PC-9 (cell line): Measurements from ENCODE around the gene NLRC4.

Experiments used
- CTCF ChIP-seq: fragments of 200-600 bp; sonication (generic); conservative IDR thresholded peaks from 2 replicates; pipeline ENCODE4 v1.6.1; 2017; ENCODE audit warnings: mixed run types, antibody characterized with exemption, mild to moderate bottlenecking, moderate library complexity
- EZH2 ChIP-seq: fragments of 200-600 bp; sonication (generic); IDR thresholded peaks from 2 replicates; pipeline ENCODE4 v1.8.0; 2017; ENCODE audit warnings: antibody characterized with exemption, low read depth

GRCh38 chr2:32290000-32290339, 25.3 kb upstream of the NLRC4 start:
- TF ChIP-seq CTCF (no peak), EZH2 (no peak)
